ENCODE measurements around the gene COX18. TPM values are rescaled to one million over a fixed set of nuclear protein-coding genes. Genes with fewer than 3 reads are reported as not detected.

COX18 gene
- total RNA-seq, 3 donors from 2014 or later: 12.2 to 17.8 (median 14.2) TPM

DNA sequence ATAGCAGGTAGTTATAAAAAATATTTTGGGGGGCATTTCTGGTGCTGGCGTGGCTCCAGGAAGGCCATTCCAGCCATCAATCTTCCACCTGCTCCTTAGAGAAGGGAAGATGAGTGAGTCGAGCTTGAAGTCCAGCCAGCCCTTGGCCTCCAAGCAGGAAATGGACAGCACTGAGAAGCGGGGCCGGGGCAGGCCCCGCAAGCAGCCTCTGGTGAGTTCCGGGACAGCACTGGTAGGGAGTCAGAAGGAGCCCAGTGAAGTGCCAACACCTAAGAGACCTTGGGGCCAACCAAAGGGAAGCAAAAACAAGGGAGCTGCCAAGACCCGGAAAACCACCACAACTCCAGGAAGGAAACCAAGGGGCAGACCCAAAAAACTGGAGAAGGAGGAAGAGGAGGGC is 29.2 kb upstream of the COX18 start:
- no peak for ATAC-seq
- no peaks in the 10 kb centered on the region for H3K36me3 ChIP-seq (ENCODE audit: low read depth)

DNA sequence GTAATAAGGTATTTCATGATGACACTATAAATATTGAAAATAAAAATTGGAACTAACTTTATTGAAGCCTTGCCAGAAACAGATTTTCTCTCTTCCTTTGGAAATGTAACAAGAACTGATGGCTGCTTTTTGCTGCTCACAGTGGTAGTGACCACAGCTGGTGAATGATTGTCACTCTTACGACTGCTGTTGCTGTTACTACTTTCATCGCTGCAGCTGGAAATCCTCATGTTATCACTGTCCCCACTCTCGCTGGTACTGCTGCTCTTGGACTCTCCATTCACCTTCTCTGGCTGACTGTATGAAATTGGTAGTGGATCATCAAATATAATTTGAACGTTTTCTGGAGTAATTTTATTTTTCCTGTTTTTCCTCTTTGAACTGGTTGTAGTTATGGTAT is 28.5 kb upstream of the COX18 start:
- H3K4me3 ChIP-seq: no peak overlapping the region
- H3K9me3 ChIP-seq: no peaks in the 10 kb centered on the region
- no peak for ATAC-seq
- no peak for DNase-seq
- TF ChIP-seq, protein P1, sequence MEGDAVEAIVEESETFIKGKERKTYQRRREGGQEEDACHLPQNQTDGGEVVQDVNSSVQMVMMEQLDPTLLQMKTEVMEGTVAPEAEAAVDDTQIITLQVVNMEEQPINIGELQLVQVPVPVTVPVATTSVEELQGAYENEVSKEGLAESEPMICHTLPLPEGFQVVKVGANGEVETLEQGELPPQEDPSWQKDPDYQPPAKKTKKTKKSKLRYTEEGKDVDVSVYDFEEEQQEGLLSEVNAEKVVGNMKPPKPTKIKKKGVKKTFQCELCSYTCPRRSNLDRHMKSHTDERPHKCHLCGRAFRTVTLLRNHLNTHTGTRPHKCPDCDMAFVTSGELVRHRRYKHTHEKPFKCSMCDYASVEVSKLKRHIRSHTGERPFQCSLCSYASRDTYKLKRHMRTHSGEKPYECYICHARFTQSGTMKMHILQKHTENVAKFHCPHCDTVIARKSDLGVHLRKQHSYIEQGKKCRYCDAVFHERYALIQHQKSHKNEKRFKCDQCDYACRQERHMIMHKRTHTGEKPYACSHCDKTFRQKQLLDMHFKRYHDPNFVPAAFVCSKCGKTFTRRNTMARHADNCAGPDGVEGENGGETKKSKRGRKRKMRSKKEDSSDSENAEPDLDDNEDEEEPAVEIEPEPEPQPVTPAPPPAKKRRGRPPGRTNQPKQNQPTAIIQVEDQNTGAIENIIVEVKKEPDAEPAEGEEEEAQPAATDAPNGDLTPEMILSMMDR (IDR thresholded peaks at IDR 0.05): no peak
- no peaks in the 10 kb centered on the region for H3K36me3 ChIP-seq (ENCODE audit: low read depth)
- H3K4me1 ChIP-seq (ENCODE audit: low read depth): no peaks in the 10 kb centered on the region
- intact Hi-C loops (cut with DNase I, micrococcal nuclease): no loop called here

More for the DNA sequence above, 29.2 kb upstream of the COX18 start:
- Histone ChIP-seq H3K4me3 (no peak overlapping the region), H3K9me3 (no peaks in the 10 kb centered on the region), H3K4me1 (ENCODE audit: low read depth) (no peaks in the 10 kb centered on the region)
- TF ChIP-seq, protein P1 (IDR thresholded peaks at IDR 0.05): no peak
- intact Hi-C loops (cut with DNase I, micrococcal nuclease): no loop called here
- DNase-seq: no peak

DNA sequence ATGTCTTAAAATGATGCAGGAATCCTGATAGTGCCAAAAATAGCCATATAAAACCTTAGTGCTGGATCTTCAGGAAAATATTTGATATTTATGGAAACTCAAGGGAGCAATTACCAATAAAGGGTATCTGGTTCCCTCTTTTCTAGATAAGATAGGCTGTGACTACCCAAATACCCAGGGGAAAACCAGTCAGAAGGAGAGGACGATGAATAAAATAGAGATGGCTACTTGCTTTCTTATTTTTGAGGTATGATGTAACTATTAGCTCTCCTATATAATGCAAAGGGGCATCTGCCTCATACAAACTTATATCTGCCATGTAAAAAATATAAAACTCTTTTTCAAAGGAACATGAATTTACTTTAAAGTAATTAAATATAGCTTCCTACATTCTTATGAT is 23.4 kb upstream of the COX18 start:
- H3K4me1 ChIP-seq (ENCODE audit: low read depth): no peaks in the 10 kb centered on the region
- TF ChIP-seq, protein P1 (IDR thresholded peaks at IDR 0.05): no peak
- no peaks in the 10 kb centered on the region for H3K9me3 ChIP-seq
- no peaks in the 10 kb centered on the region for H3K36me3 ChIP-seq (ENCODE audit: low read depth)
- no peak for ATAC-seq
- H3K4me3 ChIP-seq: no peak overlapping the region
- no peak for DNase-seq
- intact Hi-C loops (cut with DNase I, micrococcal nuclease): no loop called here

DNA sequence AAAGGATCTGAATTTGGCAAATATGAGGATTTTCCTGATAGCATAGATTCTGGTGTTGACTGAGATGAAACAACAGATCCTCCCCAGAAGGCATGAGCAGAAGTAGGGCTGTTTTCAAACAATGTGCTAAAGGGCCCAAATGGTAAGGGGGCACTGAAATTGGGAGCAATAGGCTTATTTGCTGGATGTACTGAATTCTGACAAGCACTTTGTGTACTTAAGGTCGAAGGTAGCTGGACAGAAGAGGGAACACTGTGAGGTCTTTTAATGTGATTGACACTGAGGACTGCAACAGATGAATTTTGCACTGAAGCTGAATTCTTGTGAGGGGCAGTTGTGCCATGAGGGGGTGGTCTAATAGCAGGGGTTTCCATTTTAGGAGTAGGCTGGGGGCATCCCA is 21.2 kb upstream of the COX18 start:
- H3K36me3 ChIP-seq (ENCODE audit: low read depth): no peaks in the 10 kb centered on the region
- DNase-seq (no peak), ATAC-seq (no peak)
- no peaks in the 10 kb centered on the region for H3K9me3 ChIP-seq
- H3K4me3 ChIP-seq: no peak overlapping the region
- peaks cover 3% of the 10 kb centered on the region for H3K4me1 ChIP-seq (ENCODE audit: low read depth)
- TF ChIP-seq, protein P1 (IDR thresholded peaks at IDR 0.05): no peak
- intact Hi-C loops (cut with DNase I, micrococcal nuclease): no loop called here

DNA sequence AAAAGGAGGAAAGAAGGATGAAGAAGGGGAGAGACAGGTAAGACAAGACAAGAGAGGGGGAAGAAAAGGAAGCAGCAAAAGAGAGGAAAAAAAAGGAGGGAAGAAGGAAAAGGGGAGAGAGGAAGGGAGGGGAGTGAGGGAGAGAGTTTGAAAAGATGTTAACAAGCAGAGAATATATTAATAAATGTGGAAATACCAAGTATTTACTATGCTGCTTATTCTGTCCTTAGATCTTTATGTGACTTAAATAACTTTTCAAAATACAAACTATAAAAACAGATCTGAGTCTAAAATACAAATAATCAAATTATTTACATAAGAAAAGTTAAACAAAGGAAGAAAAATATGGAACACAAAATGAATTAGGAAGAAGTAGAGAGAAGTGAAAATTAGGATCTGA is 18.4 kb upstream of the COX18 start:
- H3K4me3 ChIP-seq: no peak overlapping the region
- no peaks in the 10 kb centered on the region for H3K9me3 ChIP-seq
- DNase-seq: no peak
- peaks cover 3% of the 10 kb centered on the region for H3K4me1 ChIP-seq (ENCODE audit: low read depth)
- intact Hi-C loops (cut with DNase I, micrococcal nuclease): no loop called here
- TF ChIP-seq, protein P1 (IDR thresholded peaks at IDR 0.05): no peak
- H3K36me3 ChIP-seq (ENCODE audit: low read depth): peaks cover 4% of the 10 kb centered on the region
- ATAC-seq: no peak
